B cell (primary cell): Measurements from ENCODE around the gene NLRC5. TPM values are rescaled to one million over a fixed set of nuclear protein-coding genes. Genes with fewer than 3 reads are reported as not detected.

ENCODE experiments used
- ATAC-seq: fragments of 200-7000 bp; cut with Tn5 transposase; one replicate; pipeline ENCODE4 v1.10.0; 2021; ENCODE audit warnings: low read depth, mild to moderate bottlenecking, moderate number of reproducible peaks, moderate library complexity
- CTCF ChIA-PET: fragments of 350-600 bp; sonication (Branson Sonifier 250); formaldehyde crosslinking; loops from one replicate; lab custom pipeline; 2021; ENCODE audit warnings: antibody characterized with exemption, inconsistent platforms; lab: Charles Lee
- POLR2A ChIA-PET: fragments of 350-600 bp; sonication (Branson Sonifier 250); formaldehyde crosslinking; loops from one replicate; lab custom pipeline; 2021; ENCODE audit warnings: antibody characterized with exemption; lab: Charles Lee
- DNase-seq: peaks from one replicate; pipeline ENCODE4 v3.0.0; 2013
- H2AFZ ChIP-seq: 2 replicates; pipeline ENCODE4 v1.6.1; 2012; ENCODE audit warnings: mild to moderate bottlenecking, low read depth, low read length; ENCODE audit not compliant: insufficient read depth, poor library complexity, severe bottlenecking
- H3K27ac ChIP-seq, 2 donors: 1 replicate in 1 of 2; 2 replicates in 1 of 2; pipeline ENCODE4 v1.5.1; 2012 to 2013; ENCODE audit warnings: low read length in 2 of 2, mild to moderate bottlenecking in 2 of 2, moderate library complexity in 1 of 2
- H3K27me3 ChIP-seq, 4 experiments: fragments of 200-600 bp in 1 of 4; sonication (generic) in 1 of 4; replicated peaks in 1 of 4; 1 replicate in 2 of 4; 2 replicates in 2 of 4; pipeline versions ENCODE4 v1.6.1 to v1.7.0; 2013 to 2016; ENCODE audit warnings: low read length in 3 of 4, mild to moderate bottlenecking in 2 of 4, mixed read lengths in 1 of 4, moderate library complexity in 1 of 4; ENCODE audit not compliant: insufficient read depth in 4 of 4, control insufficient read depth in 3 of 4; ENCODE audit errors: control extremely low read depth in 1 of 4
- H3K36me3 ChIP-seq, 2 experiments: replicated peaks in 1 of 2; 1 replicate in 1 of 2; 2 replicates in 1 of 2; pipeline versions ENCODE4 v1.6.1 to v1.7.1; 2013; ENCODE audit warnings: low read length in 1 of 2; ENCODE audit not compliant: insufficient read depth in 2 of 2, control insufficient read depth in 1 of 2; ENCODE audit errors: control extremely low read depth in 1 of 2, extremely low read depth in 1 of 2
- H3K4me1 ChIP-seq, 2 donors: fragments of 200-600 bp in 1 of 2; sonication (generic) in 1 of 2; 1 replicate in 1 of 2; 2 replicates in 1 of 2; pipeline versions ENCODE4 v1.5.1 to v1.6.1; 2013 to 2017; ENCODE audit warnings: low read length in 2 of 2; ENCODE audit not compliant: control insufficient read depth in 2 of 2, insufficient read depth in 2 of 2
- H3K4me2 ChIP-seq: replicated peaks from 2 replicates; pipeline ENCODE3; 2012; ENCODE audit warnings: mild to moderate bottlenecking, low read depth, low read length; ENCODE audit not compliant: poor library complexity, severe bottlenecking
- H3K4me3 ChIP-seq, 5 experiments: fragments of 200-600 bp in 1 of 5; sonication (generic) in 1 of 5; 1 replicate in 3 of 5; 2 replicates in 2 of 5; pipeline versions ENCODE4 v1.5.1 to v1.7.0; 2011 to 2016; ENCODE audit warnings: low read length in 4 of 5, mild to moderate bottlenecking in 4 of 5, low read depth in 2 of 5, control low read depth in 1 of 5, moderate library complexity in 1 of 5; ENCODE audit not compliant: insufficient read depth in 1 of 5; ENCODE audit errors: control extremely low read depth in 1 of 5, extremely low read depth in 1 of 5
- H3K79me2 ChIP-seq: fragments of 200-600 bp; sonication (generic); one replicate; pipeline ENCODE4 v1.6.0; 2016; ENCODE audit warnings: low read length; ENCODE audit not compliant: control insufficient read depth, insufficient read depth
- H3K9ac ChIP-seq: fragments of 200-600 bp; sonication (generic); 2 replicates; pipeline ENCODE4 v1.6.1; 2017; ENCODE audit warnings: mild to moderate bottlenecking, low read length, moderate library complexity
- H3K9me3 ChIP-seq, 3 donors: one replicate each; pipeline versions ENCODE4 v1.6.1 to v1.7.1; 2013; ENCODE audit warnings: low read length in 2 of 3; ENCODE audit not compliant: control insufficient read depth in 2 of 3, insufficient read depth in 1 of 3; ENCODE audit errors: control extremely low read depth in 1 of 3
- H4K20me1 ChIP-seq: 2 replicates; pipeline ENCODE4 v1.6.0; 2012; ENCODE audit warnings: mild to moderate bottlenecking, low read length; ENCODE audit not compliant: insufficient read depth, control insufficient read depth, poor library complexity, severe bottlenecking
- H3K27ac Mint-ChIP-seq: one replicate; pipeline ENCODE4 v1.8.0; 2021; ENCODE audit warnings: mixed read lengths
- H3K27me3 Mint-ChIP-seq: one replicate; pipeline ENCODE4 v1.8.0; 2021; ENCODE audit warnings: mixed read lengths
- H3K4me1 Mint-ChIP-seq: one replicate; pipeline ENCODE4 v1.8.0; 2021; ENCODE audit warnings: mixed read lengths
- H3K4me3 Mint-ChIP-seq: one replicate; pipeline ENCODE4 v1.8.0; 2021; ENCODE audit warnings: mixed read lengths
- H3K9me3 Mint-ChIP-seq: one replicate; pipeline ENCODE4 v1.8.0; 2022; ENCODE audit warnings: mixed read lengths; ENCODE audit not compliant: insufficient read depth
- CTCF ChIP-seq: fragments of 200-600 bp; IDR thresholded peaks from one replicate; pipeline ENCODE4 v1.8.0; 2022; ENCODE audit warnings: antibody characterized with exemption, mild to moderate bottlenecking
- EZH2 ChIP-seq: IDR thresholded peaks from 2 replicates; pipeline ENCODE4 v1.6.1; 2012; ENCODE audit warnings: borderline replicate concordance, low read depth, mild to moderate bottlenecking, moderate library complexity, low read length; ENCODE audit not compliant: insufficient read depth, poor library complexity, severe bottlenecking
- WGBS: methylation state at CpG from one replicate; pipeline ENCODE4 v1.1.5; 2013; ENCODE audit warnings: missing lambda C conversion rate; ENCODE audit not compliant: insufficient coverage; 5-methylcytosine and 5-hydroxymethylcytosine counted together
- intact Hi-C: fragments of 100-400 bp; cut with micrococcal nuclease; formaldehyde crosslinking; loops from one replicate; pipeline ENCODE4 v1.10.0; 2022
- polyA plus RNA-seq: library from polyadenylated mRNA; depleted of rRNA; stranded (reverse); fragments of >200 nt; gene quantifications from 2 replicates; pipeline ENCODE4 v1.2.3, GENCODE V29; 2012
- total RNA-seq, 2 donors: library from RNA; stranded (reverse); fragments of 120-200 nt in 1 of 2; gene quantifications; 1 replicate in 1 of 2; 2 replicates in 1 of 2; pipeline versions ENCODE4 v1.2.3 to v1.2.4, GENCODE V29; 2013 to 2022

NLRC5 gene
- total and polyA plus RNA-seq, 2 donors (not counting 1 experiment from before 2014, with no cell fraction given) = 349 to 510 TPM

GRCh38 chr16:57123216-57123973 is 134.0 kb downstream of the NLRC5 start:
- H4K20me1 ChIP-seq = no peaks in the 10 kb centered on the region
- no peak overlapping the region for H3K9ac ChIP-seq
- Mint-ChIP-seq H3K9me3 (no peaks in the 10 kb centered on the region), H3K4me1 (peaks cover 5% of the 10 kb centered on the region), H3K27ac (no peak overlapping the region), H3K27me3 (no peaks in the 10 kb centered on the region), H3K4me3 (no peak overlapping the region)
- peaks cover 0 to 4% (median 0%) of the 10 kb centered on the region in 3 donors for H3K9me3 ChIP-seq
- no peaks in the 10 kb centered on the region for H3K27me3 ChIP-seq
- ATAC-seq = no peak
- no peak for TF ChIP-seq EZH2
- no peak for TF ChIP-seq CTCF
- H3K79me2 ChIP-seq = no peaks in the 10 kb centered on the region
- H3K4me3 ChIP-seq = no peak overlapping the region
- POLR2A ChIA-PET = interaction anchor here (0.6 kb wide), 1 partner anchor 261 kb away, joined by 5 read pairs; no protein-coding TSS in a partner anchor
- intact Hi-C loops = no loop called here
- WGBS = 96% methylated on average over 7 of the region's 7 CpGs
- DNase-seq = no peak
- H3K36me3 ChIP-seq = no peaks in the 10 kb centered on the region
- H2AFZ ChIP-seq = no peak overlapping the region
- CTCF ChIA-PET = interaction anchor here (0.6 kb wide), 1 partner anchor 235 kb away, joined by 3 read pairs; no protein-coding TSS in a partner anchor
- no peak overlapping the region for H3K4me2 ChIP-seq
- peaks cover 0 to 15% of the 10 kb centered on the region in 2 donors for H3K4me1 ChIP-seq
- H3K27ac ChIP-seq = no peak overlapping the region

DNA sequence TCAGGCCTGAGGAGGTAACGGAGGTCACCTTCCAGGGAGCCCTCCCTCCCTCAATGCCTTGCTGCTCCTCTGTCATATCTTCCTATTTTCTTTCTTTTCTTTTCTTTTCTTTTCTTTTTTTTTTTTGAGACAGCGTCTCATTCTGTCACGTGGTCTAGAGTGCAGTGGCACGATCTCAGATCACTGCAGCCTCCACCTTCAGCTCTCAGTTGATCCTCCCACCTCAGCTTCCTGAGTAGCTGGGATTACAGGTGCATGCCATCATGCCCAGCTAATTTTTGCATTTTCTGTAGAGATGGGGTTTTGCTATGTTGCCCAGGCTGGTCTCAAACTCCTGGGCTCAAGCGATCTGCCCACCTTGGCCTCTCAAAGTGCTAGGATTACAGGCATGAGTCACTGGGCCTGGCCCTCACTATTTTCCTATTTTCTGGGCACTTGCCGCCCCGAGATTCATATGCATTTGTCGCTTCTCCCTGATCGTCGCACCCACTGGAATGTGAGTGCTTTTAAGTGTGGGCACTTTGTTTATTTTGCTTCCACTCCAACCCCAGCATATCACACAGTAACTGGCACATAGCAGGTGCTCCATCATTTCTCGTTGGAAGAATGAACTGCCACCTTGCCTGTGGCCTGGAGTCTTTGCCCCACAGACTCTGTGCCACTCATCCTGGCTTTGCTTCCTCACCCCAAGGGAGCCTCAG is 134.8 kb downstream of the NLRC5 start:
- POLR2A ChIA-PET = no interaction called here
- no peak overlapping the region for H3K27ac Mint-ChIP-seq
- Histone ChIP-seq H3K27ac (no peak overlapping the region), H3K4me1 (peaks cover 4 to 22% of the 10 kb centered on the region in 2 donors), H3K36me3 (no peaks in the 10 kb centered on the region), H4K20me1 (no peaks in the 10 kb centered on the region), H2AFZ (no peak overlapping the region), H3K4me2 (no peak overlapping the region), H3K27me3 (no peaks in the 10 kb centered on the region), H3K9ac (no peak overlapping the region), H3K4me3 (no peak overlapping the region), H3K79me2 (no peaks in the 10 kb centered on the region), H3K9me3 (peaks cover 0 to 4% (median 0%) of the 10 kb centered on the region in 3 donors)
- DNase-seq (no peak), ATAC-seq (no peak)
- H3K4me3 Mint-ChIP-seq = no peak overlapping the region
- H3K4me1 Mint-ChIP-seq = peaks cover 12% of the 10 kb centered on the region
- WGBS = 87% methylated on average over 4 of the region's 11 CpGs
- no peaks in the 10 kb centered on the region for H3K27me3 Mint-ChIP-seq
- CTCF ChIA-PET = no interaction called here
- TF ChIP-seq EZH2 = no peak
- no peaks in the 10 kb centered on the region for H3K9me3 Mint-ChIP-seq
- intact Hi-C loops = no loop called here
